Loucy (cell line): ENCODE results near the gene RPS6KA2.
"Not testable (repeated sequence)": the region's sequence is repeated elsewhere in the genome, so short reads cannot be mapped to it uniquely, and the experiment has no call there.

ENCODE experiments used
- H2AFZ ChIP-seq: fragments of 200-600 bp; sonication (generic); 2 replicates; pipeline ENCODE4 v1.6.0; 2016; ENCODE audit warnings: antibody characterized with exemption, mild to moderate bottlenecking, low read length, moderate library complexity
- H3F3A ChIP-seq: fragments of 200-600 bp; 2 replicates; pipeline ENCODE4 v1.6.0; 2016; ENCODE audit warnings: antibody characterized with exemption, low read depth, mild to moderate bottlenecking
- H3K27me3 ChIP-seq: fragments of 200-600 bp; sonication (generic); 2 replicates; pipeline ENCODE4 v1.6.1; 2014; ENCODE audit warnings: low read length, mild to moderate bottlenecking; ENCODE audit not compliant: insufficient read depth, poor library complexity, severe bottlenecking
- H3K36me3 ChIP-seq: fragments of 200-600 bp; sonication (generic); 2 replicates; pipeline ENCODE4 v1.6.1; 2016; ENCODE audit warnings: low read length; ENCODE audit not compliant: insufficient read depth
- H3K4me1 ChIP-seq: fragments of 200-600 bp; sonication (generic); 2 replicates; pipeline ENCODE4 v1.5.1; 2014; ENCODE audit warnings: low read length, mild to moderate bottlenecking; ENCODE audit not compliant: insufficient read depth, poor library complexity, severe bottlenecking
- H3K4me2 ChIP-seq: fragments of 200-600 bp; sonication (generic); 2 replicates; pipeline ENCODE4 v1.6.0; 2014; ENCODE audit warnings: antibody characterized with exemption, low read length, low read depth, mild to moderate bottlenecking; ENCODE audit not compliant: poor library complexity, severe bottlenecking
- H3K4me3 ChIP-seq: fragments of 200-600 bp; sonication (generic); 2 replicates; pipeline ENCODE4 v1.5.1; 2014; ENCODE audit warnings: low read length, mild to moderate bottlenecking, mixed read lengths; ENCODE audit not compliant: poor library complexity, severe bottlenecking
- H3K79me2 ChIP-seq: fragments of 200-600 bp; sonication (generic); 2 replicates; pipeline ENCODE4 v1.6.1; 2014; ENCODE audit warnings: low read length; ENCODE audit not compliant: insufficient read depth
- H3K9ac ChIP-seq: fragments of 200-600 bp; sonication (generic); 2 replicates; pipeline ENCODE4 v1.6.0; 2014; ENCODE audit warnings: mild to moderate bottlenecking, low read depth, low read length, moderate library complexity; ENCODE audit not compliant: poor library complexity, severe bottlenecking
- H3K9me2 ChIP-seq: fragments of 200-600 bp; sonication (generic); replicated peaks from 2 replicates; pipeline ENCODE4 v1.6.1; 2016; ENCODE audit warnings: low read depth, low read length, mixed read lengths
- H3K9me3 ChIP-seq: fragments of 200-600 bp; sonication (generic); 2 replicates; pipeline ENCODE4 v1.6.1; 2014; ENCODE audit warnings: mild to moderate bottlenecking, antibody characterized with exemption, low read length, low read depth; ENCODE audit not compliant: insufficient read depth
- H4K20me1 ChIP-seq: fragments of 200-600 bp; sonication (generic); 2 replicates; pipeline ENCODE4 v1.6.0; 2014; ENCODE audit warnings: antibody characterized with exemption, low read length, mild to moderate bottlenecking; ENCODE audit not compliant: insufficient read depth, poor library complexity, severe bottlenecking
- EZH2phosphoT487 ChIP-seq: fragments of 200-600 bp; IDR thresholded peaks from 2 replicates; pipeline ENCODE4 v1.6.1; 2018; ENCODE audit warnings: antibody characterized with exemption, mild to moderate bottlenecking, moderate library complexity, borderline replicate concordance
- TF ChIP-seq, protein P1 (sequence below): fragments of 200-600 bp; sonication (generic); conservative IDR thresholded peaks from 2 replicates; pipeline ENCODE4 v1.5.1; 2014; ENCODE audit warnings: mild to moderate bottlenecking, antibody characterized with exemption, low read length

The RPS6KA2 gene

DNA sequence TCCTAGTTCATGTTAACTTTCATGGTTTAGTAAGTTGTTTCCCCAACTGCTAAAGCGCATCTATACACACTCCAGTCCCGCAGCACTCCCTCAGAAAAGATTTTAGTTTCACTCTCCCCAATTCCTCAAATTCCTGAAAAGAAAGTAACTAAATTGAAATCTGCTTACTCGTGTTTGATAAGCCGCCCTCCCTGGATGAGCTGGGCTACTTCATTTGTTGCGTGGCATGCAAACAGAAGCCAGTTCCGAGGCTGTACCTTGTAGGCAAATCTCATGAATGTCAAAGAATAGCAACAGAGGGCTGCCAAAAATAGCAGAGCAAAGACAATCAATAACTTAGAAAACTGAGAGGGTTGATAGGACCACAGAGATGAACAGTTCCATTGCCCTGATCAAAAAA is 261.2 kb downstream of the RPS6KA2 start:
- H3K9ac ChIP-seq: no peak overlapping the region
- no peak overlapping the region for H3K4me3 ChIP-seq
- no peaks in the 10 kb centered on the region for H3K79me2 ChIP-seq
- H3K27me3 ChIP-seq: no peaks in the 10 kb centered on the region
- H3K9me2 ChIP-seq: no peaks in the 10 kb centered on the region
- TF ChIP-seq, protein P1, sequence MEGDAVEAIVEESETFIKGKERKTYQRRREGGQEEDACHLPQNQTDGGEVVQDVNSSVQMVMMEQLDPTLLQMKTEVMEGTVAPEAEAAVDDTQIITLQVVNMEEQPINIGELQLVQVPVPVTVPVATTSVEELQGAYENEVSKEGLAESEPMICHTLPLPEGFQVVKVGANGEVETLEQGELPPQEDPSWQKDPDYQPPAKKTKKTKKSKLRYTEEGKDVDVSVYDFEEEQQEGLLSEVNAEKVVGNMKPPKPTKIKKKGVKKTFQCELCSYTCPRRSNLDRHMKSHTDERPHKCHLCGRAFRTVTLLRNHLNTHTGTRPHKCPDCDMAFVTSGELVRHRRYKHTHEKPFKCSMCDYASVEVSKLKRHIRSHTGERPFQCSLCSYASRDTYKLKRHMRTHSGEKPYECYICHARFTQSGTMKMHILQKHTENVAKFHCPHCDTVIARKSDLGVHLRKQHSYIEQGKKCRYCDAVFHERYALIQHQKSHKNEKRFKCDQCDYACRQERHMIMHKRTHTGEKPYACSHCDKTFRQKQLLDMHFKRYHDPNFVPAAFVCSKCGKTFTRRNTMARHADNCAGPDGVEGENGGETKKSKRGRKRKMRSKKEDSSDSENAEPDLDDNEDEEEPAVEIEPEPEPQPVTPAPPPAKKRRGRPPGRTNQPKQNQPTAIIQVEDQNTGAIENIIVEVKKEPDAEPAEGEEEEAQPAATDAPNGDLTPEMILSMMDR: no peak
- TF ChIP-seq EZH2phosphoT487: no peak
- H3K4me1 ChIP-seq: no peaks in the 10 kb centered on the region
- H4K20me1 ChIP-seq: no peaks in the 10 kb centered on the region
- H3K36me3 ChIP-seq: peaks cover 3% of the 10 kb centered on the region; the same call in 1 of the 2 replicates
- no peaks in the 10 kb centered on the region for H3K9me3 ChIP-seq
- H3K4me2 ChIP-seq: no peak overlapping the region
- H3F3A ChIP-seq: no peaks in the 10 kb centered on the region
- no peak overlapping the region for H2AFZ ChIP-seq

DNA sequence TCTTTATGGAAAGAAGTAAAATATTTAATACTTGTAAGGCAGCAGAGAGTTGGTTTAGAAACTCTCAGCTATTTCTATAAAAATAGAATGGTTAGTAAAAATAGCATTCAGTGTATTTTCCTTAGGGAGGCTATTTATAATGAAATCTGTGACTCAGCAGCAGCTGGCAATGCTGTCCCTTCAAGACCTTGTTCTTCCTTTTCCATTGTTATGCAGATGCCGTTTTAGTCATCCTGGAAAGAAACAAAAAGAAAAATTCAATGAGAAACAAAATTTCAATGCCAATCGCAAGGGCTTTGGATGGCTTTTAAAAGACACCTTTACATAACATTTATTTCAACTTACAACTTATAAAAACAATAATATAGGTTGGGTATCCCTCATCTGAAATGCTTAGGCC is 261.8 kb downstream of the RPS6KA2 start:
- TF ChIP-seq, protein P1: no peak
- no peak for TF ChIP-seq EZH2phosphoT487
- H3K4me2 ChIP-seq: no peak overlapping the region

DNA sequence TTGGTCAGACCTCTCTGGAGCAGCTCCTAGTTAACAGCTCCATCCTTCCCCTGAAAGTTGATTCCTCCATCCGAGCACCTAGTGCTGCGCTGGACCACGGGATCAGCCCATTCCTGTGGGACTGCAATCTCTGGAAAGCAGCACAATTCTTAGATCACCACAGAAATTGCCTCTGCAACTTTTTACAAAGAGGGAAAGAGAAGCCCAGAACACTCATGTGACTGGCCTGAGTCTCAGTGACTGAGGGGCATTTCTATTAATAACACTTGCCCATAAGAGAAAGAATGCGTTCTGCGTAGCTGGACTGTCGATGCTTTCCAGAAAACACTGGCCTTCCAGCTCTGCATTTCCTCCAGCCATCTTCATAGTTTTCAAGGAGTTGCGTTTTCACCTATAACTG is 262.6 kb downstream of the RPS6KA2 start:
- no peaks in the 10 kb centered on the region for H3K79me2 ChIP-seq
- H3K4me3 ChIP-seq: no peak overlapping the region
- H3K36me3 ChIP-seq: peaks cover 3% of the 10 kb centered on the region; the same call in 1 of the 2 replicates
- H3F3A ChIP-seq: no peaks in the 10 kb centered on the region
- TF ChIP-seq EZH2phosphoT487: no peak
- TF ChIP-seq, protein P1: no peak
- H3K4me2 ChIP-seq: no peak overlapping the region
- H3K9me3 ChIP-seq: no peaks in the 10 kb centered on the region
- no peaks in the 10 kb centered on the region for H4K20me1 ChIP-seq
- H2AFZ ChIP-seq: no peak overlapping the region
- no peaks in the 10 kb centered on the region for H3K9me2 ChIP-seq
- H3K4me1 ChIP-seq: no peaks in the 10 kb centered on the region
- H3K9ac ChIP-seq: no peak overlapping the region
- no peaks in the 10 kb centered on the region for H3K27me3 ChIP-seq

More for the DNA sequence above, 261.8 kb downstream of the RPS6KA2 start:
- H3F3A ChIP-seq: no peaks in the 10 kb centered on the region
- no peaks in the 10 kb centered on the region for H3K79me2 ChIP-seq
- H2AFZ ChIP-seq: no peak overlapping the region
- no peak overlapping the region for H3K9ac ChIP-seq
- H3K9me2 ChIP-seq: no peaks in the 10 kb centered on the region
- H3K4me3 ChIP-seq: no peak overlapping the region
- H3K9me3 ChIP-seq: no peaks in the 10 kb centered on the region
- no peaks in the 10 kb centered on the region for H3K4me1 ChIP-seq
- peaks cover 3% of the 10 kb centered on the region; the same call in 1 of the 2 replicates for H3K36me3 ChIP-seq
- no peaks in the 10 kb centered on the region for H4K20me1 ChIP-seq
- H3K27me3 ChIP-seq: no peaks in the 10 kb centered on the region

DNA sequence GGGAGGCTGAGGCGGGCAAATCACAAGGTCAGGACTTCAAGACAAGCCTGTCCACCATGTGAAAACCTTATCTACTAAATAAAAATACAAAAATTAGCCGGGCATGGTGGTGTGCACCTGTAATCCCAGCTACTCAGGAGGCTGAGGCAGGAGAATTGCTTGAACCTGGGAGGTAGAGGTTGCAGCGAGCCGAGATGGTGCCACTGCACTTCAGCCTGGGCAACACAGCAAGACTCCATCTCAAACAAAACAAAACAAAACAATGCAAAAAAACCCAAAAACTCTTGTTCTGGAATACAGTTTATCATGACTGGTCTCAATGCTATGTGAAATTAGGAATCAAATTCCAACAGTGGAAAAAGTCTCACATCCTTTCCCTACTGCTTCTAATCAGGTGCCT is 264.6 kb downstream of the RPS6KA2 start:
- H3K9ac ChIP-seq, H3K36me3 ChIP-seq, H3F3A ChIP-seq, H3K27me3 ChIP-seq, H3K79me2 ChIP-seq, H3K4me1 ChIP-seq, H3K9me2 ChIP-seq, H3K4me2 ChIP-seq, H4K20me1 ChIP-seq, H2AFZ ChIP-seq, H3K9me3 ChIP-seq, H3K4me3 ChIP-seq: not testable (repeated sequence)
